DMS79 treated with DMSO at 0.1 percent for 48 hours (cell line): Measurements from ENCODE around the gene SIPA1L3.
A peak's percentile ranks its signal among the peaks of the same experiment; 100 is the strongest.
"Not testable (repeated sequence)": the region's sequence is repeated elsewhere in the genome, so short reads cannot be mapped to it uniquely, and the experiment has no call there.

ENCODE experiments used
- DNase-seq: peaks from one replicate; lab custom pipeline; 2025; lab: John Stamatoyannopoulos, UW

SIPA1L3 gene

GRCh38 chr19:38042132-38042531 lies 135.1 kb downstream of the SIPA1L3 start:
- no peak for DNase-seq

- no peak for DNase-seq
Observed at GRCh38 chr19:38043649-38044144, 136.7 kb downstream of the SIPA1L3 start.

- DNase-seq: no peak
Observed at GRCh38 chr19:38044267-38045111, 137.5 kb downstream of the SIPA1L3 start.

GRCh38 chr19:38045554-38046253 lies 138.7 kb downstream of the SIPA1L3 start:
- no peak for DNase-seq

- no peak for DNase-seq
Observed at GRCh38 chr19:38046254-38047048, 139.4 kb downstream of the SIPA1L3 start.

- no peak for DNase-seq
Observed at GRCh38 chr19:38047049-38047438, 140.0 kb downstream of the SIPA1L3 start.

GRCh38 chr19:38047641-38048040 lies 140.6 kb downstream of the SIPA1L3 start:
- DNase-seq: no peak

- DNase-seq: no peak
Observed at GRCh38 chr19:38049105-38049649, 142.2 kb downstream of the SIPA1L3 start.

GRCh38 chr19:38055010-38055409 lies 148.0 kb downstream of the SIPA1L3 start:
- no peak for DNase-seq

GRCh38 chr19:38055655-38056521 lies 148.9 kb downstream of the SIPA1L3 start:
- DNase-seq: peak; percentile 86

- no peak for DNase-seq
Observed at GRCh38 chr19:38056646-38057045, 149.6 kb downstream of the SIPA1L3 start.

GRCh38 chr19:38057959-38058690 lies 151.1 kb downstream of the SIPA1L3 start:
- peak; percentile 85 for DNase-seq

GRCh38 chr19:38059897-38060296 lies 152.9 kb downstream of the SIPA1L3 start:
- no peak for DNase-seq

GRCh38 chr19:38060331-38060730 lies 153.3 kb downstream of the SIPA1L3 start:
- DNase-seq: no peak

GRCh38 chr19:38061294-38061693 lies 154.3 kb downstream of the SIPA1L3 start:
- DNase-seq: no peak

GRCh38 chr19:38062959-38063761 lies 156.2 kb downstream of the SIPA1L3 start:
- no peak for DNase-seq

- DNase-seq: no peak
Observed at GRCh38 chr19:38063928-38064327, 156.9 kb downstream of the SIPA1L3 start.

- no peak for DNase-seq
Observed at GRCh38 chr19:38064661-38065425, 157.8 kb downstream of the SIPA1L3 start.

- not testable (repeated sequence) for DNase-seq
Observed at GRCh38 chr19:38065775-38066174, 158.8 kb downstream of the SIPA1L3 start.
